ENCODE data around the gene CENPU.
"Not testable (repeated sequence)": the region's sequence is repeated elsewhere in the genome, so short reads cannot be mapped to it uniquely, and the experiment has no call there.

CENPU gene

DNA sequence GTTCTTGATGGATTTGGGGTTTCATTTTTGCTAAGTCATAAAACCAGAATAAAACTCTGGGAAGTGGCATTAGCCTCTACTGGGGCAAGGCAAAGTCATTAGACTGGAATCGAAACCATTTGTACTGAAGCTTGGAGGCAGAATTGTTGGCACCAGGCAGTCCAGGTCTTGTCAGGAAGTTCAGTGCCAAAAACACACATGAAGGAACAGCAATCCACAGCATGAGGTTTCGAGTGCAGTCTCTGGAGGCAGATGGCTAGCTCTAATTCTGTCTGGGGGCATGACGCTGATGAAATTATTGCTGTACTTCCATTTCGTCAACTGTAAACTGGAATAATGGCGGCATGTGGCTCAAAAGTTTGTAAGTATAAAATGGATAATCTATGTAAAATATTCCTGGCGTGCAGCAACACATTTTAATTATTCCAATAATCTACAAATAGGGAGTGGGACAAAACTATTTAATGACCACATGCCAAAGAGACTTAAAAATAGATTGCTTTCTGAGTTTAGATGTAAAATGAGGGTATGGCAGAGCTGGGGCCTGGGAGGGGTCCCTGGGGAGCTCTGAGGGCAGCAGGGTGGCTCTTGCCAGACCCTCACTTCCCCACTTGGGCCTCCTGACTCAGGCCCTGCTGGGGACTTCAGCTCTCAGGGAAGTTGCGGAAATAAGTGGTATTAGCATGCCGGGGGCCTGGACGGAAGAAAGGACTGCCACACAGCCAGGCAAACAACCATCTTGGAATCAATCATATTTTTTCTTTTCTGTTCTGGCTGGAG, 18.8 kb upstream of the CENPU start:
- no peak for DNase-seq (ENCODE audit: low read depth)

DNA sequence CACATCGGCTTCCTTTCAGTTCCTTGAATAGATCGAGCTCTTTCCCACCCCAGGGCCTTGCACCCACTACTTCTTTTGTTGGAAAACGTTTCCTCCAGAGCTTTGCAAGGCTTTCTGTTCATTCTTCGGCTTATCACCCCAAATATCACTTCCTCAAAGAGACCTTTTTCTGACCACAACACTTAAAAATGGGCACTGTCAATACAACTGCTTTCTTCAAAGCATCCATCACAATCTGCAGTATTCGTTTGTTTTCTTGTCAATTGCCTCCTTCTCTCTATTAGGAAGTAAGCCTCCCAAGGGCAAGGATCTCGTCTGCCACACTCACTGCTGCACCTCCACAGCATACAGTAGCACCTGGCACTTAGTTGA, 17.7 kb upstream of the CENPU start:
- no peak for DNase-seq (ENCODE audit: low read depth)

DNA sequence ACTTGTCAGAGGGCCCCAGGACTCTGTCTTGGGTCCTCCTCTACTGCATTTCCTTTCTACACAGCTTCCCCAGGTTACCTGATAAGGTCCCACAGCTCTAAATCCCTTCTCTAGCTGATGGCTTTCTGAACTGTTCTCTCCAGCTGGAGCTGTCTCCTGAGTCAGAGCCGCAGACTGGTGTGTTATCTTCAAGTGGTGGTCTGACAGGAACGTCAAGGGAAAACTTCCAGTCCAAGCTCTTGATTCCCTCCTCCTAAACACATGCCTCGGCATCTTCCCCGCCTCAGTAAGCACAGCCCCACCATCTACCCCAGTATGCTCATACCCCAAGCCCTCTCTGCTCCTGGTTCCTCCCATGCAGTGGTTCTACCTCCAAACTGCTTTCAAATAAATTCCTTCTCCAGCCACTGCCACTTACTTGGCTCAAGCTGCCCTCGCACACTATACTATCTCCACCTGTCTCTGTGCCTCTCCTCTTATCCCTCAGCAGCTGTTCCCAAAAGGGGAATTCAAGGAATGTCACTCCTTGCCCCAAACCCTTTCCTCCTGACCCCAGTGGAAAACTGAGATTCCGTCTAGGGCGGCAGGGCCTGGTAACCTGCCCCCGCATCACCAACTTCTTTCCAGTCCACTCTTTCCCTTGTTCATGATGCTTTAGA, 17.2 kb upstream of the CENPU start:
- no peak for DNase-seq (ENCODE audit: low read depth)

DNA sequence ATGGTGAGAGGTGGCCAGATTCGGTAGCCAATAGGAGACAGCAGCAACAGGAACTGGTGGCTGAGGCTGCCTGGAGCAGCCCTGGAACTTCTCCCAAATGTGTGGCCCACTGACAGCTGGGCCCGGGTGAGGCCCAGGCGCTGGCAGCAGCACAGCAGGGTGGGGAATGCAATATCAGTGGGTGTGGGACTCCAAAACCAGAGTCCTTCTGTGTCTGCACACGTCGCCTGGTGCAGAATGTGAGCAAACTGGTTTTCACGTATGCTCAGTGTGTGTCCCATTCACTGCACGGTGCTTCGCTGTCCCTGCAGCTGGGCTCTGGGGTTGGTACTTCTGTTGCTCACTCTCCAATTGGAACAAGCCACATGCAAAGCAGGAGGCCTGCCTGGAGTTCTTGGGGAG, 14.4 kb upstream of the CENPU start:
- no peak for DNase-seq (ENCODE audit: low read depth)

DNA sequence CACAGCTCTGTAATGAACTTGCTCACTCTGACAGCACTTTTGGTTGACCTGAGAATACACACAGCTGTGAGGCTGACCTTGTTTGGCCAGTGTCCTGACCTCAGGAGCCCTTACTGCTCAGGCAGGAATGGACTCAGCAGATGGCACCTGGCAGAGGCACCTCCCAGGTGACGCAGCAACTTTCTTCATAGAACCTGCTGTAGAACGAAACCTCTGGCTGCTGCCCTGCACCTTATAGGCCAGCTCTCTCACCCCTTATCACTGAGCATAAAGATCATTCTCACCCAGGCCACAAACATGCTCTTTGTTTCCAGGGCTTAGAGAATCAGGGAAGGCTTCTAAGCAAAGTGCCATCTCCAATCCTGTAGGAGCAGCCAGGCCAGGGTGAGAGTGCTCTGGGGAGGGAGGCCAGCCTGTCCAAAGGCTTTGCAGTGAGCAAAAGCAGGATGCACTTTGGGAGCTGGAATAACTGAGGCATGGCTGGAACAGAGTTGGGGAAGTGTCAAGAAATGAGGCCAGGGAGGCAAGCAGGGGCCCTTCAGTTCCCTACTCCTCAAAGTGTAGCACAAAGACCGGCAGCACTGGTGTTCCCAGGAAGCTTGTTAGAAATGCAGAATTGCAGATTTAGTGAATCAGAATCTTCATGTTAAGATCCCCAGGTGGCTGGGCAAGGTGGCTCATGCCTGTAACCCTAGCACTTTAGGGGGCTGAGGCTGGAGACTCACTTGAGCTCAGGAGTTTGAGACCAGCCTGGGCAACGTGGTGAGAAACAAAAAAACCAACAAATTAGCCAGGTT, 13.3 kb upstream of the CENPU start:
- DNase-seq (ENCODE audit: low read depth), result no peak

DNA sequence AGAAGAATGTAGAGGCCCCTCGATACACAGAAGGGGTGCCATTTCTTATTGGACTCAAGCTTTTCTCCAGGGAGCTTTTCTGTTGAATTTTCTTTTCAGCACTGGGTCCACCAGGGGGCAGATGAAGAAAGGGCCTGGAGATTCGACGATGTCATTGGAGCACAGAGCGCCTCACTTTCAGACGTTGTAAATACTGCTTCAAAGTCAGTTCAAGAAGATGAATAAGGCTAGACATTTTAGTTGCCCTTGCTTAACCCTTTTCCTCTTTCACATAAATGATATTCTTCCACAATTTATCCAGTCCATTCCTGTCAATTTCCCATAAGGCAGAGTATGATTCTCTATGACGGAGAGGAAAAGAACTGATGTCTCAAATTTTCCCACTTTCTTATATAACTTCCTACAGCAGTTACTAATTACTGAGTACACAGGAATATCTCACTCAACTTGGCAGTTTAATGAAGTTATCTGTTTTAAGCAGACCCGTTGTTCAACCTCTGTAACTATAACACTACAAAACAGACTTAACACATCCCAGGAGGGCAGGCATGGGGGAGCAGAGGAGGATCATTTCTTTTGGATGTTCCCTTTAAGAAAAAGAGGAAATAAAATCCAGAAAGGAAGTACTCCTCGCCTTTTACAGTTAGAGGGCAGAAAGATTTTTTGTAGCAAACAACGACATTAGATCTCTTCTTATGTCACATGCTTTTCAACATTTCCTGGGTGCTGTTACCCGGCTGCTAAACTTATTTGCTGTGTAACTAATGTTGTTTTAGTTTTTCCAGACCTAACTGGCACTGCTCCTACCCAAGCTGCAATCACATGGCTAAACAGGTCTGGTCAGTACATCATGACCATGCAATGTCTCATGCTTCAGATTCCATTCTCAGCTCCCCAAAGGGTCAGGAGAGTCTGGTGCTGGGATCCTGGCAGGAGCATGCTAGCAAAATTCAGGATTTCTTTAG, 12.2 kb upstream of the CENPU start:
- DNase-seq (ENCODE audit: low read depth), result peak; percentile 38

DNA sequence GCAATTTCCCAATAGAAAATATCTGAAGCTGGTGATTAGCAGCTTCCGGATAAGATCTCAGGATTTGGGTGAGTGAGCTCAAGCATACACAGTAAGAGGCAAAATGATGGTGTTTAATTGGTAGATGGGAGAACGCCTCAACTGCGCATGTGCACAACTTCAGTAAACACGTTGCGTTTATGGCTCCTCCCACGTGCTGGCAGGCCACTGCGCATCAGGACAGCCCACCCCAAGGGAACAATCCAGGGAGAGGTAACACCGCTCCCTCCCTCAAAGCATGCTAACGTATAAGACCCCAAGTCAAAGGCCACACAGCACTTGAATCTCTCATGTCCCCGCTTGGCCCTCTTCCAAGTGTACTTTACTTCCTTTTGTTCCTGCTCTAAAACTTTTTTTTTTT, 10.3 kb upstream of the CENPU start:
- no peak for DNase-seq (ENCODE audit: low read depth)

DNA sequence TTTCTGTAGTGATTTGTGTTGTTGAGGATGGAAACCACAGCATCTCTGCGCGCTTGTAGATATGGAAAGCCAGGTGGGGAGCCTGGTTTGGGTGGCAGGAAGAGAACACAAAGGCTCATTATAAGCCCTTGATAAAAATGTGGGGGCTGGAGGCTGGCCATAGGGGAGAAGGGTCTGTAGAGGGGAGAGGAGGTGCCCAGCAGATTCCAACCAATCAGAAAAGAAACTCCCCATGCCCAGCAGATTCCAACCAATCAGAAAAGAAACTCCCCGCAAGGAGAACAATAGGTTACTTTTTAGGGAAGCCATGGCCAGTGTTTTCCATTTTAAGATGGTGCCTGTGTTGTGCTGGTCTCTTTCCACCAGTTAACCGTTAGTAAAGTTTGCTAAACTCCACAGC, 9.8 kb upstream of the CENPU start:
- no peak for DNase-seq (ENCODE audit: low read depth)

DNA sequence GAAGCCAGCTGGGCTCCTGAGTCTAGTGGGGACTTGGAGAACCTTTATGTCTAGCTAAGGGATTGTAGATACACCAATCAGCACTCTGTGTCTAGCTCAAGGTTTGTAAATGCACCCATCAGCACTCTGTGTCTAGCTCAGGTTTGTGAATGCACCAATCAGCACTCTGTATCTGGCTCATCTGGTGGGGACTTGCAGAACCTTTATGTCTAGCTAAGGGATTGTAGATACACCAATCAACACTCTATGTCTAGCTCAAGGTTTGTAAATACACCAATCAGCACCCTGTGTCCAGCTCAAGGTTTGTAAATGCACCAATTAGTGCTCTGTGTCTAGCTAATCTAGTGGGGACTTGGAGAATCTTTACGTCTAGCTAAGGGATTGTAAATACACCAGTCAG, 7.8 kb upstream of the CENPU start:
- DNase-seq (ENCODE audit: low read depth), result not testable (repeated sequence)

DNA sequence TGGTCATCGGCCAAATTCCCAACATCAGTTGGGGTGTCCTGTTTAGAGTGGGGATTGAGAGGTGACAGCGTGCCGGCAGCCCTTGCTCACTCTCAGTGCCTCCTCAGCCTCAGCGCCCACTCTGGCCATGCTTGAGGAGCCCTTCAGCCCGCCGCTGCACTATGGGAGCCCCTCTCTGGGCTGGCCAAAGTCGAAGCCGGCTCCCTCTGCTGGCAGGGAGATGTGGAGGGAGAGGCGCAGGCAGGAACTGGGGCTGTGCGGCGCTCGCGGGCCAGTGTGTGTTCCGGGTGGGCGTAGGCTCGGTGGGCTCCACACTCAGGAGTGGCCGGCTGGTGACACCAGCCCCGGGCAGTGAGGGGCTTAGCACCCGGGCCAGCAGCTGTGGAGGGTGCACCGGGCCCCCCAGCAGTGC, 7.1 kb upstream of the CENPU start:
- DNase-seq (ENCODE audit: low read depth), result no peak

DNA sequence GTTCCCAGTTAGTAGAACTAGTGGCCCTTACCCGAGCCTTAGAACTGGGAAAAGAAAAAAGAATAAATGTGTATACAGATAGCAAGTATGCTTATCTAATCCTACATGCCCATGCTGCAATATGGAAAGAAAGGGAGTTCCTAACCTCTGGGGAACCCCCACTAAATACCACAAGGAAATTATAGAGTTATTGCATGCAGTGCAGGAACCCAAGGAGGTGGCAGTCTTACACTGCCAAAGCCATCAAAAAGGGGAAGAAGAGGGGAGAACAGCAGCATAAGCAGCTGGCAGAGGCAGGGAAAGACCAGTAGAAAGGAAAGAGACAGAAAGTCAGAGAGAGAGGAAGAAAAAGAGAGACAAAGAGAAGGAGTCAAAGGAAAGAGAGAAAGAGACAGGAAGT, 5.7 kb upstream of the CENPU start:
- DNase-seq (ENCODE audit: low read depth), result not testable (repeated sequence)

DNA sequence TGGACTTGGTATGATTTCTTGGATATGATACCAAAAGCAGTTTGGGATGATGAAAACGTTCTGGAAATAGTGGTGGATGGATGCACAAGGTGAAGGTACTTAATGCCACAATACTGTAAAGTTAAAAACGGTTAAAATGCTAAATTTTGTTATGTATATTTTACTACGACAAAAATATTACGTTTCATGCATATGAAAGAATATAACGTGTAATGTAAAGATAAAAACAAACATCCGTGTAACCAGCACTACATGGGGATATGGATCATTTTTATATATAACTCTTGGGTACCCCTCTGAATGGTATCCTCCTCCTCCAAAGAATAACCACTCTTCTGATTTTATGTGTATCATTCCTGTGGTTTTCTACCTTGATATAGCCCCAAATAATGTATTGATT, 862 bp upstream of the CENPU start:
- DNase-seq (ENCODE audit: low read depth), result no peak

DNA sequence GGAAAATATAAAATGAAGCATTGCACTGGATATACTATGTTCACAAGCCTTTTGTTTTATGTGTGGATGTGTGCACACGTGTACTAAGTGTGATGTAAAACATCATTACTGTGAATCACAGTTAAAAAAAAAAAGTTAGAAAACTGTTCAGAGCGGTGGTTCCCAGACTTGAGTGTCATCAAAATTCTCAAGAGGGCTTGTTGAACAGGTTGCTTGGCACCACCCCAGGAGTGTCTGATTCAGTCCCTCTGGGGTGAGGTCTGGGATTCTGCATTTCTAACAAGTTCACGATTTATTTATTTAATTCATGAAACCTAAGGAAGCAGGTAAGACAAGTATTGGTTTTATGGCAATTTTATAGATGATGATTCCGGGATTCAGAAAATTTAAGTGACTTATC, 1.8 kb downstream of the CENPU start:
- no peak for DNase-seq (ENCODE audit: low read depth)

DNA sequence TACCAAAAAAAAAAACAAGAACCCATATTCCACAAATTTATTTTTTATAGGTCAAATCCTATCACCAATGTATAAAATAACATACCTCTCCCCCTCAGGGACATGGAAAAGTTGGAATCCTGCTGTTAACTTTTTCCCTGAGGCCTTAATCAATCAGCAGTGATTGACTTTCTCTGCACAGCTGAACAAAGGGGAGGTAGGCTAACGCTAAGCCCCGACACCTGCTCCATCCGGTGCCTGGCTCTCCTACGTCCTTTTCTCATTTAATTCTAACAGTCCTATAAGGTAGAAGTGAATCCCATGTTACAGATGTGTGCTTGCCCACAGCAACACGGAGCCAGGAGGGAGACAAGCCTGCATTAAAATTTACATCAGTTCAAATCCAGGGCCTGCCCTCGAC, 2.8 kb downstream of the CENPU start:
- no peak for DNase-seq (ENCODE audit: low read depth)

DNA sequence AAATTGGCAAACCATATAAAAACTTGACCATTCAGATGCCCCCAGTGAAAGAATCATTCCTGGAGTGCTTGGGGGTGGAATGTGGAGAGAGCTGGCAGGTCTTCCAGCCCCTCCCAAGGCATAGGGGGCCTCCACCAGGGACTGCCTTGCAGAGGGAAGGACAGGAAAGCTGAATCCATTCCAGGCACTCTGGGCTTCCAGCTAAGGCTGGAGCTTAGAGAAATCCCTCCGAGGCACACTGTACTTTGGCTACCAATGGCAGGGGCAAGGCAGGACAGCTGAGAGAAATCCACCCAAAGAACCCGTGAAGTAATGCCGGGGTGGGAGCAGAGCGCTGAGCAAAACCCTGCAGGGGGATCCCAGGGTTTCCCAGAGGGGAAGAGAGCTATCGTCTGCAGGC, 4.0 kb downstream of the CENPU start:
- no peak for DNase-seq (ENCODE audit: low read depth)

DNA sequence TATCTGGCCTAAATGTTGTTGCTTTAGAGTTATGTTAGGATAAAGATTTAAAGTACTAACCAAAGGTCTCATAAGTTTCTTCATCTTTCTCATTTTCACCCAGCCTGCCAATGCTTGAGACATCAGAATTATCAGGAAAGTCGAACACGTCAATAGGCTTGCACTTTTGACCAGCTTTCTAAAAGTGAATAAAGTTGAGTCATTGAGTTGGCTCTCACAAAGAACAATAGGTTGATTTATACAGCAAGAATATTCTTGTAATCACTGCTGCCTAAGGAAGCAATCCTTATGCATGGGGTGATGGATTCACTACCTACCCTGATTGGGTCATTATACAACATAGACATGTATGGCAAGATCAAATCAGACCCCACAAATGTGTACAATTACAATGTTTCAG, 5.0 kb downstream of the CENPU start:
- no peak for DNase-seq (ENCODE audit: low read depth)

DNA sequence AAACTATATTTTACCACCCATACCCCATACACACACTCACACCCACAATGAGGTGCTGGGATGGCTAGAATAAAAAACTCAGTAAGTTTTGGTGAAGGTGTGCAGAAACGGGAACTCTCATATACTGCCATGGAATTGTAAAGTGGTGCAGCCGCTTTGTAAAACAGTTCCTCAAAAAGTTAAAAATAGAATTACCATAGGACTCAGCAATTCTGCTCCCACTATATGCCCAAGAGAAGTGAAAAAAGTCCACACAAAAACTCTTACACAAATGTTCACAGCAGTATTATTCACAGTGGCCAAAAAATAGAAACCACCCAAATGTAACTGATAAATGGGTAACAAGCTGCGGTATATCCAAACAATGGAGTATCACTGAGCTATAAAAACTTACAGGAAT, 6.5 kb downstream of the CENPU start:
- DNase-seq (ENCODE audit: low read depth), result no peak

DNA sequence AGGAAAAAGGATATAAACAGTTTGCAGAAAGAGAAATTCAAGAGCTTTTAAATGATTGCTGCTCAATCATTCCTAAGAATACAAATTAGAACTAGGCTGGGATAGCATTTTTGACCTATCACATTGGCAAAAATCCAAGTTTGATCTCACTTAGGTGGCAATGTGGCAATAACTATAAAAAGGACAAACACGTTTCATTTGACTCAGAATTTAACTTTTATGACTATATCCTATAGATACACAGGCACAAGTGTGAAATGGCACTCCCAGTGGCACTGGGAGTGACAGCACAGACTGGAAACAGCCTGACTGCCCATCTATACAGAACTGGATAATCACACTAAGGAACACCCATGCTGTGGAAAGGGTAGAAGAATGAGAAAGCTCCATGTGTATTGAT, 11.1 kb downstream of the CENPU start:
- no peak for DNase-seq (ENCODE audit: low read depth)

DNA sequence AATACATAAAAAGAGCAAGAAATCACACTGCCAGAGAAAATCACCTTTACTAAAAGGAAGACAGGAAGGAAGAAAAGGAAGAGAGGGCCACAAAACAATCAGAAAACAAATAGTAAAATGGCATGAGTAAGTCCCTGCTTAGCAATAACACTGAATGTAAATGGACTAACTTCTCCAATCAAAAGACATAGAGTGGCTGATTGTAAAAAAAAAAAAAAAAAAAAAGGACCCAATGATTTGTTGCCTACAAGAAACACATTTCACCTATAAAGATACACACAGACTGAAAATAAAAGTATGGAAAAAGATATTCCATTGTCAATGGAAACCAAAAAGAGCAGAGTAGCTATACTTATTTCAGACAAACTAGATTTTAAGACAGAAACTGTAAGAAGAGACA, 12.6 kb downstream of the CENPU start:
- DNase-seq (ENCODE audit: low read depth), result no peak

DNA sequence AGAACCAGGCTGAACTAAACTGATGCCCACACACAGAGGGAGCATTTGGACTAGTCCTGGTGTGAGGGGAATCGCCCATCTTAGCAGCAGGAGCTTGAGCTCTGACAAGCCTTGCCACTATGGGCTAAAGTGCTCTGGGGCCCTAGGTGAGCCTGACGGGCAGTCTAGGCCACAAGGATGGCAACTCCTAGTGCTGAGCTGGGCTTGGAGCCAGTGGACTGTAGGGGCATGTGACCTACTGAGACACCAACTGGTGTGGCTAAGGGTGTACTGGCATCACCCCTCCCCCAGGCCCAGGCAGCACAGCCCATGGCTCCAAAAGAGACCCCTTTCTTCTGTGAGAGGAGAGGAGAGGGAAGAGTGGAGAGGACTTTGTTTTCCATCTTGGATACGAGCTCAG, 14.5 kb downstream of the CENPU start:
- DNase-seq (ENCODE audit: low read depth), result no peak

DNA sequence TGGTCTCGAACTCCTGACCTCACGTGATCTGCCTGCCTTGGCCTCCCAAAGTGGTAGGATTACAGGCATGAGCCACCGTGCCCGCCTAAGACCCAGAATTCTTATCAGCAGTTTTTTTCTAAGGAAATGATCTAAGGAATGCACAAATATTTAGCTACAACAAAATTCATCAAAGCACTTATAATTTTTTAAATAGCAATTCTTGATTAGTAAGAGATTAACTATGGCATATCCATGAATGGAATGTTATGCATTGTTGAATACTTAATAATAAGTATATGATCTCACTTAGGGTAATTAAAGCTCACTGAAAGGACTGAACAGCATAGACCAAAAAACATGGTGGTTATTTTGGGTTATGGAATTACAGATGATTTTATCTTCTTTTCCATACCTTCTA, 18.4 kb downstream of the CENPU start:
- no peak for DNase-seq (ENCODE audit: low read depth)

DNA sequence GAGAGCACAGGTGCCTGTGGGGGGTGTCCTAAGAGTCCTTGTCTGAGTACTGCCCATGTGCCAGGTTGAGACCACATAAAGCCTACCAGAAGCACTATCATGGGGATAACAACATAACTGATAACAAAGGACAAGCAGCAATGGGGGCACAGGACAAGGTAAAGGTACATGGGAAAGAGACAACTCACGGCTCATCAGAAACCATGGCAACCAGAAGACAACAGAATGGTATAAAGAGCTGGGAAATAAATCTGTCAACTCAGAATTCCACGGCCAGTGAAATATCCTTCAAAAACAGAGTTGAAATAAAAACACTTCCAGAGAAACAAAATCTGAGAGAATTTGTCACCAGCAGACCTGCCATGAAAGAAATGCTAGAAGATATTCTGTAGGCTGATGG, 20.0 kb downstream of the CENPU start:
- no peak for DNase-seq (ENCODE audit: low read depth)
